Right lobe of liver (tissue), 4 donors: ENCODE measurements around the gene PCDHGA3.

Experiments used
- POLR2A ChIP-seq: fragments of 450-650 bp; IDR thresholded peaks from one replicate; pipeline ENCODE4 v1.6.1; 2017; ENCODE audit warnings: antibody characterized with exemption, mild to moderate bottlenecking
- TF ChIP-seq, protein P1 (sequence below), 4 donors: fragments of 200-600 bp in 3 of 4; fragments of 450-650 bp in 1 of 4; IDR thresholded peaks; one replicate each; pipeline versions ENCODE4 v1.5.1 to v1.8.0; 2016 to 2022; ENCODE audit warnings: antibody characterized with exemption in 4 of 4, mild to moderate bottlenecking in 2 of 4
- donor health status: DM: no; HTN: no; CAD: no.
- donor health status: DM: no; HTN: no; CAD: no.
- donor health status: DM: no; HTN: yes; CAD: no.

DNA sequence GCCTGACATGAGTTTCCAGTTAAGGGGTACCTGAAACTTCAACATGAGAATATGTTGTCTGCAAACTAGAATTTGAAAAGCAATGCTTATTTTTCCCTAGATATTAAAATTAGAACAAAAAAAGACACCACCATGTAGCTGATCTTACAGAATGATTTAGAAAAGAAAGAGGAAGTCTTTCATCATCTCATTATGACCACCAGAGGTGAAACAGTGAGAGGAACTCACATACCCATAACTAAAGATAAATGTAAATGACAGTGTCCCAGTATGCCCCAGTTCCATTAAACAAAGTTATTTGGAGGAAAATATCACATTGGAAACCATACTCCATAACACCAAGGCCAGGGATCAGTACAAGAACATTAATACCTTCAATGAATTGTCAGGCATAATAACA is 29.9 kb upstream of the PCDHGA3 start:
- TF ChIP-seq POLR2A: no peak
- TF ChIP-seq, protein P1, sequence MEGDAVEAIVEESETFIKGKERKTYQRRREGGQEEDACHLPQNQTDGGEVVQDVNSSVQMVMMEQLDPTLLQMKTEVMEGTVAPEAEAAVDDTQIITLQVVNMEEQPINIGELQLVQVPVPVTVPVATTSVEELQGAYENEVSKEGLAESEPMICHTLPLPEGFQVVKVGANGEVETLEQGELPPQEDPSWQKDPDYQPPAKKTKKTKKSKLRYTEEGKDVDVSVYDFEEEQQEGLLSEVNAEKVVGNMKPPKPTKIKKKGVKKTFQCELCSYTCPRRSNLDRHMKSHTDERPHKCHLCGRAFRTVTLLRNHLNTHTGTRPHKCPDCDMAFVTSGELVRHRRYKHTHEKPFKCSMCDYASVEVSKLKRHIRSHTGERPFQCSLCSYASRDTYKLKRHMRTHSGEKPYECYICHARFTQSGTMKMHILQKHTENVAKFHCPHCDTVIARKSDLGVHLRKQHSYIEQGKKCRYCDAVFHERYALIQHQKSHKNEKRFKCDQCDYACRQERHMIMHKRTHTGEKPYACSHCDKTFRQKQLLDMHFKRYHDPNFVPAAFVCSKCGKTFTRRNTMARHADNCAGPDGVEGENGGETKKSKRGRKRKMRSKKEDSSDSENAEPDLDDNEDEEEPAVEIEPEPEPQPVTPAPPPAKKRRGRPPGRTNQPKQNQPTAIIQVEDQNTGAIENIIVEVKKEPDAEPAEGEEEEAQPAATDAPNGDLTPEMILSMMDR (IDR thresholded peaks at IDR 0.05): no peak
